ENCODE data around the gene HNRNPDL.
"Not testable (repeated sequence)": the region's sequence is repeated elsewhere in the genome, so short reads cannot be mapped to it uniquely, and the experiment has no call there.

The HNRNPDL gene

GRCh38 chr4:82430193-82430963 is at the start of gene HNRNPDL, which contains the start of gene ENOPH1:
TSS of gene HNRNPDL (minus strand) at chr4:82430462. CDS start at chr4:82429690, 772 bp downstream.
TSS of gene ENOPH1 (plus strand) at chr4:82430590. CDS start at chr4:82430830, 240 bp downstream.
- DNase-seq (ENCODE audit: insufficient read length, low spot score): peak; percentile 76
- FAIRE-seq: no peak
- peak; percentile 66 for TF ChIP-seq POLR2A (IDR thresholded peaks at IDR 0.05; ENCODE audit: low read depth, low read length)

GRCh38 chr4:82479562-82479961 is 49.3 kb upstream of the HNRNPDL start:
- FAIRE-seq (no peak), DNase-seq (ENCODE audit: insufficient read length, low spot score) (no peak)
- TF ChIP-seq POLR2A (IDR thresholded peaks at IDR 0.05; ENCODE audit: low read depth, low read length): no peak

- not testable (repeated sequence) for FAIRE-seq; DNase-seq (ENCODE audit: insufficient read length, low spot score)
Measured at GRCh38 chr4:82477469-82477868, 47.2 kb upstream of the HNRNPDL start.

GRCh38 chr4:82475931-82476330 is 45.7 kb upstream of the HNRNPDL start:
- not testable (repeated sequence) for FAIRE-seq; DNase-seq (ENCODE audit: insufficient read length, low spot score)

- TF ChIP-seq POLR2A (IDR thresholded peaks at IDR 0.05; ENCODE audit: low read depth, low read length): no peak
- DNase-seq (ENCODE audit: insufficient read length, low spot score) (no peak), FAIRE-seq (no peak)
Measured at GRCh38 chr4:82473621-82474164, 43.4 kb upstream of the HNRNPDL start.

- FAIRE-seq; DNase-seq (ENCODE audit: insufficient read length, low spot score): not testable (repeated sequence)
Measured at GRCh38 chr4:82473080-82473479, 42.8 kb upstream of the HNRNPDL start.

GRCh38 chr4:82469791-82470345 is 39.6 kb upstream of the HNRNPDL start:
- FAIRE-seq (peak; percentile 45), DNase-seq (ENCODE audit: insufficient read length, low spot score) (peak; percentile 7)
- no peak for TF ChIP-seq POLR2A (IDR thresholded peaks at IDR 0.05; ENCODE audit: low read depth, low read length)

- DNase-seq (ENCODE audit: insufficient read length, low spot score): no peak
- FAIRE-seq: no peak
- no peak for TF ChIP-seq POLR2A (IDR thresholded peaks at IDR 0.05; ENCODE audit: low read depth, low read length)
Measured at GRCh38 chr4:82467471-82467870, 37.2 kb upstream of the HNRNPDL start.

GRCh38 chr4:82463221-82463620 is 33.0 kb upstream of the HNRNPDL start:
- no peak for TF ChIP-seq POLR2A (IDR thresholded peaks at IDR 0.05; ENCODE audit: low read depth, low read length)
- FAIRE-seq (no peak), DNase-seq (ENCODE audit: insufficient read length, low spot score) (no peak)

GRCh38 chr4:82462415-82462831 is 32.2 kb upstream of the HNRNPDL start:
- FAIRE-seq: peak; percentile 52
- no peak for TF ChIP-seq POLR2A (IDR thresholded peaks at IDR 0.05; ENCODE audit: low read depth, low read length)

GRCh38 chr4:82461710-82462109 is 31.4 kb upstream of the HNRNPDL start:
- FAIRE-seq: no peak
- TF ChIP-seq POLR2A (IDR thresholded peaks at IDR 0.05; ENCODE audit: low read depth, low read length): no peak

More at GRCh38 chr4:82462415-82462831, 32.2 kb upstream of the HNRNPDL start:
- peak; percentile 16 for DNase-seq (ENCODE audit: insufficient read length, low spot score)

GRCh38 chr4:82458729-82459128 is 28.5 kb upstream of the HNRNPDL start:
- DNase-seq (ENCODE audit: insufficient read length, low spot score) (no peak), FAIRE-seq (no peak)
- no peak for TF ChIP-seq POLR2A (IDR thresholded peaks at IDR 0.05; ENCODE audit: low read depth, low read length)

More at GRCh38 chr4:82461710-82462109, 31.4 kb upstream of the HNRNPDL start:
- DNase-seq (ENCODE audit: insufficient read length, low spot score): no peak

GRCh38 chr4:82457266-82457665 is 27.0 kb upstream of the HNRNPDL start:
- DNase-seq (ENCODE audit: insufficient read length, low spot score): no peak
- TF ChIP-seq POLR2A (IDR thresholded peaks at IDR 0.05; ENCODE audit: low read depth, low read length): no peak
- no peak for FAIRE-seq

- DNase-seq (ENCODE audit: insufficient read length, low spot score) (no peak), FAIRE-seq (no peak)
- TF ChIP-seq POLR2A (IDR thresholded peaks at IDR 0.05; ENCODE audit: low read depth, low read length): no peak
Measured at GRCh38 chr4:82452026-82452425, 21.8 kb upstream of the HNRNPDL start.

All from H54 (cell line).